Endometrial microvascular endothelial cells (primary cell): ENCODE results near the gene UNC80. TPM values are rescaled to one million over a fixed set of nuclear protein-coding genes. Genes with fewer than 3 reads are reported as not detected.

Source experiments
- in situ Hi-C: cut with HindIII; loops from 2 replicates; pipeline ENCODE4 v1.10.0; 2017; ENCODE audit warnings: low sequenced_read_pairs, low pct_unique_long_range_greater_than_20kb; ENCODE audit errors: inconsistent ontology term
- total RNA-seq: library from RNA; depleted of rRNA; stranded (reverse); fragments of >200 nt; gene quantifications from one replicate; pipeline ENCODE4 v1.2.3, GENCODE V29; 2015; ENCODE audit errors: inconsistent ontology term

The UNC80 gene
- total RNA-seq, 1 donor from 2014 or later, result not detected

- in situ Hi-C loops, result no loop called here
Observed at GRCh38 chr2:209990838-209991237, 219.2 kb downstream of the UNC80 start.

GRCh38 chr2:209993968-209994367, 222.3 kb downstream of the UNC80 start:
- in situ Hi-C loops, result no loop called here

- in situ Hi-C loops, result no loop called here
Observed at GRCh38 chr2:209998596-209998995, 227.0 kb downstream of the UNC80 start.

GRCh38 chr2:210000464-210001324, 229.1 kb downstream of the UNC80 start:
- in situ Hi-C loops, result no loop called here

GRCh38 chr2:210002158-210003157, 230.8 kb downstream of the UNC80 start, which contains the start of gene RPE:
Gene RPE, plus strand, starts transcription at chr2:210002638. Its CDS starts 24 bp downstream, at chr2:210002662.
- in situ Hi-C loops, result no loop called here

- in situ Hi-C loops, result no loop called here
Observed at GRCh38 chr2:210003359-210003758, 231.7 kb downstream of the UNC80 start.

GRCh38 chr2:210004881-210005280, 233.2 kb downstream of the UNC80 start:
- in situ Hi-C loops, result no loop called here

GRCh38 chr2:210007895-210008294, 236.3 kb downstream of the UNC80 start:
- in situ Hi-C loops, result no loop called here

- in situ Hi-C loops, result no loop called here
Observed at GRCh38 chr2:210009126-210009525, 237.5 kb downstream of the UNC80 start.

GRCh38 chr2:210009896-210010295, 238.3 kb downstream of the UNC80 start:
- in situ Hi-C loops, result no loop called here

- in situ Hi-C loops, result no loop called here
Observed at GRCh38 chr2:210020138-210020537, 248.5 kb downstream of the UNC80 start.

- in situ Hi-C loops, result no loop called here
Observed at GRCh38 chr2:210022824-210023223, 251.2 kb downstream of the UNC80 start.

GRCh38 chr2:210027608-210028007, 256.0 kb downstream of the UNC80 start:
- in situ Hi-C loops, result no loop called here

GRCh38 chr2:210028178-210028577, 256.5 kb downstream of the UNC80 start:
- in situ Hi-C loops, result no loop called here

GRCh38 chr2:210034087-210034683, 262.6 kb downstream of the UNC80 start:
- in situ Hi-C loops, result no loop called here

GRCh38 chr2:210035679-210036078, 264.0 kb downstream of the UNC80 start:
- in situ Hi-C loops, result no loop called here

GRCh38 chr2:210038078-210038477, 266.4 kb downstream of the UNC80 start:
- in situ Hi-C loops, result no loop called here

- in situ Hi-C loops, result no loop called here
Observed at GRCh38 chr2:210046851-210047500, 275.3 kb downstream of the UNC80 start.
